ENCODE measurements around the gene FAM199X. TPM values are rescaled to one million over a fixed set of nuclear protein-coding genes. Genes with fewer than 3 reads are reported as not detected.

Gene FAM199X
- total and polyA plus RNA-seq, 2 donors (not counting 3 experiments of a cell fraction or from before 2014, with no cell fraction given): 4.0 to 16.8 TPM

DNA sequence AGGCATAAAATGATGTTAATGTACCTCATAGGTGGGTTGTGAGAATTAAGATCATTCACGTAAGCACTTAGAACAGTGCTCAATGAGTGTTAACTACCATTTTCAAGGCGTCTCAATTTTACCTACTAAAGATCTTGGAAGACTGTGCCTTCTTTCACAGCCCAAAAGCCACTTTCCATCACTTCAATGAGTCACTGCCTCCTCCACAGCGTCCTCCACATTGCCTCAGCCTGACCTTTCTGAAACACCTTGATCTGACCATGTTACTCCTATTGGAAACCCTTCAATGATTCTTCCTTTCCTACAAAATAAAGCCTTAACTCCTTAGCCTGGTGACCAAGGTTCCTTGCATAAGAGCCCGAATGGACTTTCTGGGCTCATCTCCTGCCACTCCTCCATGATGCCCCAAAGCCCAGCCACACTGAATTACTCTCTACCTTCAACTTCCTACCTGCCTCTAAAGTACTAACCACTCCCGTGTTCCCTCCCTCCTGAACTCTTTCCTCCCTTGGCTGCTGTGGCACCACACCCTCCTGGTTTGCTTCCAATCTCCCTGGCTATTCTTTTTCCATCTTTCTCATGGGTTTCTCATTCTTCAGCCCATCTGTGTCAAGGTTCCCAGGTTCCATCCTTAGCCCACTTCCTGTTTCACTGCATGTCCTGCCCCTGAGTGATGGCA is 31.5 kb upstream of the FAM199X start:
- Histone ChIP-seq H3K9ac (replicated peaks; ENCODE audit: extremely low read depth, insufficient read depth, low read length) (no peak overlapping the region), H3K36me3 (ENCODE audit: control insufficient read depth in 2 of 2, extremely low read depth in 1 of 2, insufficient read depth in 2 of 2, low read length in 2 of 2) (peaks cover 0 to 3% of the 10 kb centered on the region in 2 experiments), H3K9me3 (replicated peaks; ENCODE audit: control insufficient read depth, insufficient read depth, low read length) (no peaks in the 10 kb centered on the region), H3K4me1 (ENCODE audit: control insufficient read depth, extremely low read depth, insufficient read depth, low read length) (no peaks in the 10 kb centered on the region), H3K27ac (ENCODE audit: insufficient read depth, low read depth, low read length) (no peak overlapping the region), H4K20me1 (replicated peaks; ENCODE audit: control insufficient read depth, extremely low read depth, insufficient read depth, low read length) (no peaks in the 10 kb centered on the region), H3K79me2 (ENCODE audit: control insufficient read depth, insufficient read depth, low read length) (peaks cover 2% of the 10 kb centered on the region), H3K9me1 (replicated peaks; ENCODE audit: control insufficient read depth, extremely low read depth, insufficient read depth, low read length) (no peaks in the 10 kb centered on the region), H3K4me2 (ENCODE audit: insufficient read depth, low read length) (no peak overlapping the region), H3K4me3 (replicated peaks in 1 of 3; ENCODE audit: insufficient read depth in 1 of 3, low read depth in 1 of 3, low read length in 3 of 3) (no peak overlapping the region), H2AFZ (ENCODE audit: low read depth, low read length) (no peak overlapping the region), H3K27me3 (ENCODE audit: control insufficient read depth in 2 of 2, insufficient read depth in 2 of 2, low read length in 2 of 2) (no peaks in the 10 kb centered on the region)
- dilution Hi-C loops (cut with MboI; ENCODE audit: extremely low pct_ligation_motif_present, low sequenced_read_pairs) (no loop called here), intact Hi-C loops (cut with micrococcal nuclease) (no loop called here)
- ChIA-PET POLR2A (no interaction called here), CTCF (no interaction called here)
- DNase-seq (ENCODE audit: low read depth, low spot score) (no peak), FAIRE-seq (no peak)
- TF ChIP-seq MYC (IDR thresholded peaks at IDR 0.05; ENCODE audit: low read depth, low read length) (no peak), POLR2A (IDR thresholded peaks at IDR 0.05; ENCODE audit: low read depth, low read length) (no peak), GATA2 (IDR thresholded peaks at IDR 0.05; ENCODE audit: insufficient read depth, insufficient read length, low read depth, low read length) (no peak), JUN (IDR thresholded peaks at IDR 0.05; ENCODE audit: borderline replicate concordance, insufficient read depth, insufficient read length, low read depth) (no peak), EZH2 (IDR thresholded peaks at IDR 0.05; ENCODE audit: borderline replicate concordance, low read depth, low read length, severe bottlenecking) (no peak), POLR2AphosphoS5 (IDR thresholded peaks at IDR 0.05; ENCODE audit: insufficient read depth, low read depth, low read length) (no peak), FOS (IDR thresholded peaks at IDR 0.05; ENCODE audit: borderline replicate concordance, insufficient read depth, low read length) (no peak)
- TF ChIP-seq, protein P1, sequence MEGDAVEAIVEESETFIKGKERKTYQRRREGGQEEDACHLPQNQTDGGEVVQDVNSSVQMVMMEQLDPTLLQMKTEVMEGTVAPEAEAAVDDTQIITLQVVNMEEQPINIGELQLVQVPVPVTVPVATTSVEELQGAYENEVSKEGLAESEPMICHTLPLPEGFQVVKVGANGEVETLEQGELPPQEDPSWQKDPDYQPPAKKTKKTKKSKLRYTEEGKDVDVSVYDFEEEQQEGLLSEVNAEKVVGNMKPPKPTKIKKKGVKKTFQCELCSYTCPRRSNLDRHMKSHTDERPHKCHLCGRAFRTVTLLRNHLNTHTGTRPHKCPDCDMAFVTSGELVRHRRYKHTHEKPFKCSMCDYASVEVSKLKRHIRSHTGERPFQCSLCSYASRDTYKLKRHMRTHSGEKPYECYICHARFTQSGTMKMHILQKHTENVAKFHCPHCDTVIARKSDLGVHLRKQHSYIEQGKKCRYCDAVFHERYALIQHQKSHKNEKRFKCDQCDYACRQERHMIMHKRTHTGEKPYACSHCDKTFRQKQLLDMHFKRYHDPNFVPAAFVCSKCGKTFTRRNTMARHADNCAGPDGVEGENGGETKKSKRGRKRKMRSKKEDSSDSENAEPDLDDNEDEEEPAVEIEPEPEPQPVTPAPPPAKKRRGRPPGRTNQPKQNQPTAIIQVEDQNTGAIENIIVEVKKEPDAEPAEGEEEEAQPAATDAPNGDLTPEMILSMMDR (IDR thresholded peaks at IDR 0.05; ENCODE audit: extremely low read depth in 1 of 2, insufficient read depth in 1 of 2, low read depth in 1 of 2, low read length in 2 of 2): no peak
- TF ChIP-seq, protein P2, sequence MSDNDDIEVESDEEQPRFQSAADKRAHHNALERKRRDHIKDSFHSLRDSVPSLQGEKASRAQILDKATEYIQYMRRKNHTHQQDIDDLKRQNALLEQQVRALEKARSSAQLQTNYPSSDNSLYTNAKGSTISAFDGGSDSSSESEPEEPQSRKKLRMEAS (IDR thresholded peaks at IDR 0.05; ENCODE audit: insufficient read depth, insufficient read length): no peak
- BruUV-seq (replicated peaks): no TSS peak
